HG03280 (cell line): ENCODE data around the gene KIAA1614.

ENCODE experiments used
- ATAC-seq: cut with Tn5 transposase; IDR thresholded peaks from one replicate; pipeline ENCODE4 v1.9.1; 2021; ENCODE audit warnings: mild to moderate bottlenecking, moderate library complexity; ENCODE audit not compliant: unreplicated experiment

KIAA1614 gene

DNA sequence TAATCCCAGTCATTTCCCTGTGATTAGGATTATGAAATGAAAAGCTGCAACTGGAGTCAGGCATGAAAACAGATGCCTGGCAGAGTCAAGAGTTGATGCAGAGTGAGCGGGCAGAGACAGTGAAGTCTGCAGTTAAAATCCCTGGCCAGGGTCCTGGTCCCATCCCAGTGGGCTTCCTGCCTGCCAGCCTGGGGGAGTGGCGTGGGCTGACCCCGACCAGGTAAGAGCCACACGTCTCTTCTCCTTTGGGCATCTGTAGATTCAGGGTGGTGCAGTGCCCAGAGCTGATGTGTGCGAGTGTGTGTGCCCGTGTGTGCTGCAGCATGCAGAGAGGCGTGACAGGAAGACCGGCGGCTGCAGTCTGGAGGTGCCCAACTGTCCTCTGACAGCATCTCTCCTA, 6.2 kb upstream of the KIAA1614 start:
- no peak for ATAC-seq

DNA sequence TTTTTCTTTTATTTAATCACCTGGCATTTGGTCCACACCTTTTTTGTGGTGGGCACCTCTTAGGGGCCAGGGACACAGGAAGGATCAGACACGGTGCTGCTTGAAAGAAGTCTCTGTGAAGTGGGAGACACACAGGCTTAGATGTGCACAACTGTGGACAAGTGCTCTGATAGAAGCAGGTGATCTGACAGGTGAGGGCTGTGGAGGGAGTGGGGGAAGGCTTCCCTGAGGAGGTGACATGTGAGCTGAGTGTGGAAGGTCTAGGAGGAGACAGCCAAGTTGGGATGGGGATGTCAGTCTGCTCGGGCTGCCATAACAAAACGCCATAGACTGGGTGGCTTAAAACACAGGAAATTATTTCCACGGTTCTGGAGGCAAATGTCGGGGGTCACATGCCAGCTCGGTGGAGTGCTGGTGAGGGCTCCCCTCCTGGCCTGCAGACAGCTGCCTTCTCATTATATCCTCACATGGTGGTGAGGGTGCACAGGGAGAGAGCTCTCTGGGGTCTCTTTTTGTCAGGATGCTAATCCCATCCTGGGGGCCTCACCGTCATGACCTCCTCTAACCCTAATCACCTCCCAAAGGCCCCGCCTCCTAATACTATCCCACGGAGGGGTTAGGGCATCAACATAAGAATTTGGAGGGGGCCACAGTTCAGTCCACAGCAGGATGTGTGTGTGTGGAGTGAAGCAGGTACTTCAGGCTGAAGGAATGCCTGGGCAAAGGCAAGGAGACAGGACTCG, 5.2 kb upstream of the KIAA1614 start:
- ATAC-seq = no peak

DNA sequence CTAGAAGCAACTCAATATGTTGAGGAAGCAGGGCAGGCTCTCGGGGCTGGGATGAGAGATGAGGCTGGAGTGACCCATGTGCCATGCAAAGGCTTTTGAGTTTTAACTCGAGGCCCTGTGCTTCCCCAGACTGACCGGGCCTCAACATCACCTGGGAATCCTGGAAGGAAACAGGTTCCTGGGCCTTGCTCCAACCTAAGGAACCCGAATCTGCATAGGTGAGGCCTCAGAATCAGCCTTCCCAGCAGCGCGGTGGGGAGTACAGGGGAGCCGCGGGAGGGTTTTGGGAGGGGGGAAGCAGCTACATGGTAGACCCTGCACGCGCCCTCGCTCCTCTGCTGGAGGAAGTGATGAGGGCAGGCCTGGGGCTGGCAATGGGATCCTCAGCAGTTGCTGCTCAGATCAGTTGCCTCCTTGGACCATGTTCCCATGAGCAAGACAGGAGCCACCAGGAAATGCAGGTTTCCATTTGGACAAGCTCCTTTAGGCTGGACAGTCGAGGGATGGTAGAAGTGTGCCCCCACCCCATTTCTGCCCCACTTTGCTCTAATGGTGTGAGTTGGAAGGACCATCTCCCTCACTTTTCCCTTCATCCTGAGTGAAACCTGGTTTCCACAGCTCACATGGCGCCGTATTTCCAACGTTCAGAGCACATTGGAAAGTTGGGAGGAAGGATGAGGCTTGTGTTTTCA, 4.5 kb upstream of the KIAA1614 start:
- no peak for ATAC-seq

DNA sequence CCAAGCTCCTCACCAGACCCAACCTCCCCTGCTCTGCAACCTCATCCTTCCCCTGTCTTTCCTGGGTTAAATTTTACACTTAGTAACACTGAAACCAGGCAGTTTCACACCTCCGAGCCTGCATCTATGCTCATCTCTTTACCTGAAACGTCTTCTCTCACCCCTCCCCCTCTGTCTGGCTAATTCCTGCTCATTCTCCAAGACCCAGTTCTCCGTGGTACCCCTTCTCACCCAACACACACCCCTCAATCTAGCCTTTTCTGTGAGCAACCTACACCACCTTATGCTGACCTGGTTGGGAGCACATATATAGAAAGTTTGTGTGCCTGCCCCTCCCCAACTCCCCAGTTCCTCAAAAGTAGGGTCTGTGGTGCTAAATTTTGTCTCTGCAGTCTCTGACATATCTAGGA, 3.7 kb upstream of the KIAA1614 start:
- no peak for ATAC-seq

DNA sequence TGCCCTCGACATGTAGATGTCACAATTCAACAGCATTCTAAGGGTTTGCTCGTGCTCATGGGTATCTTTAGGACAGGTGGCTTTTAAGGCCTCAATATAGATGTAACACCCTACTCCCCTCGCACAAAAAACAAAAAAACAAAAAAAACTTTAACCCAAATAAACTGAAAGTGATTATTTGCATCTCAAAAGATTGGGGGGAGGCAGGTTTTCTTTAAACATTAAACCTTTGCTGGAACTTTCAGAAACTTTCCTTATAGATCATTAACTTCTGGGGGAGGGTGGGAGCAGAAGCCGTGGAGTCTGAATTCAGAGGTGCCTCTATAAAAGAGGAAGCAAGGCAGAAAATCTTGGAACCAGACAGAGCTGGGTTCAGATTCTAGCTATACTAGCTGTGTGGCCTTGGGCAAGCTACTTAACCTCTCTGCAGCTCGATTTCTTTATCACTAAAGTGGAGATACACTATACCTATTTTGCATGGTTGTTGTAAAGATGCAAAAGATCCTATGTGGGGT, 3.2 kb upstream of the KIAA1614 start:
- no peak for ATAC-seq

DNA sequence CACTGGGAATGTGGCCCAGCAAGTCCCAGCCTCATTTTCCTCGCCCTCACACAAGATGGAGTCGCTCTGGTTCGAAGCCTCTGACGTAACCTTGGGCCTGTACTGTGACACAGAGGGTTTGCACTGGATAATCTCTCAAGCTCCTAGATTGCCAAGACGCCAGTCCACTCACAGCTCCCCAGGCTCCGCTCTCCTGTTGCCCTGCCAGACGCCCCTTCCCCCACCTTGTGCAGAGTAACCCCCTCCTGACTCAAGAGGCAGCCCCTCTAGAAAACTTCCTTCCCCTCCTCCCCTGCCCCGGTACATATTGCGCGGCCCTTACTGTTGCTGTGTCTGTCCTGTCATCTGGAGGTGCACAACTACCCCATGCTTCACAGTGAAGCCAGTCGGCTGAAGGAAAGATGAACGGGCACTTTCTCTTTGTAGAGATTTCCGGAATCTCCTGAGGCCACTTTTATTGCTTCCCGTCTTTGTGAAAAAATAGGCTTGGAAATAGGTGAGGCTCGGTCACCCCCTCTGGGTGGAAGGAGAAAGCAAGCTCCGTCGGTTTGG, 981 bp upstream of the KIAA1614 start:
- no peak for ATAC-seq

DNA sequence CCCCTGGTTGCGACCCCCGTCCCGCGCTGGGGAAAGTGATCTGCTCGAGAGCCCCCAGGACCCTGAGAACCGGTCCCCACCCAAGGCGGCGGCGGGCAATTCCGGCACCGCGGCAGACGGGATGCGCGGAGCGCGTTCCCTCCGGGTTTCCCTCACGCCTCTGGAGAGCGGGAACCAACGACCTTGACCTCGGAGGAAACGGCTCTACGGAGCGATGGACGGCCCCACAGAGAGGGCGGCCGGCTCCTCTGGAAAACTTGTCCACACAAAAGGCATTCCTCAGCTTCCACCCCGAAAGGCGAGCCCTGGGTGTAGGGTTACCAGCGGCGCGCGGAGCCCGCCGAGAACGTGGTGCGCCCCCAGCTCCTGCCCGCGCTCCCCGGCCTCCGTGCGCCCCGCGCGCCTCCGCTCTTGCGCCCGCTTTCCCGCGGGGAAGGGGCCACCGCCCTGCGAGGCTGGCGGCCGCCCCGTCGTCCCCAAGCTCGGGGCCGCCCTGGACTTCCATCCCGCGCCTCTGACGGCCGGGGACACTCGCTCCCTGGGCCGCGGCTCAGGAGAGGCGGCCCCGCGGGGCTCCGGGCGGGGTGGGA, 391 bp upstream of the KIAA1614 start:
- ATAC-seq = no peak

DNA sequence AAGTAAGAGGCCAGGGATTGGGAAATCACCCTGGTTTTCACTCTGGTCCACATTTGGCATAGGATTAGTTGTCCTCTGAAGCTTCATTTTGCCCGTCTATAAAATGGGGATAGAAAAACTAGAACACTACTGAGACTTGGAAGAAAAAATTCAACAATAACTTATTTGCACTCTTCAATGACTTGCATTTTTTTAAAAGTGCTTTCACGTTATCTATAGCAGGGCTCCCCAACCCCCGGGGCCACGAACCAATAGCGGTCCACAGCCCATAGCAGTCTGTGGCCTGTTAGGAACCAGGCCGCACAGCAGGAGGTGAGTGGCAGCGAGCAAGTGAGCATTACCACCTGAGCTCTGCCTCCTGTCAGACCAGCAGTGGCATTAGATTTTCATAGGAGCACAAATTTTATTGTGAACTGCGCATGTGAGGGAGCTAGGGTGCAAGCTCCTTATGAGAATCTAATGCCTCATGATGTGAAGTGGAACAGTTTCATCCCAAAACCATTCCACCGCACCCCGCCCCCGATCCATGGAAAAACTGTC, 2.8 kb downstream of the KIAA1614 start:
- no peak for ATAC-seq

DNA sequence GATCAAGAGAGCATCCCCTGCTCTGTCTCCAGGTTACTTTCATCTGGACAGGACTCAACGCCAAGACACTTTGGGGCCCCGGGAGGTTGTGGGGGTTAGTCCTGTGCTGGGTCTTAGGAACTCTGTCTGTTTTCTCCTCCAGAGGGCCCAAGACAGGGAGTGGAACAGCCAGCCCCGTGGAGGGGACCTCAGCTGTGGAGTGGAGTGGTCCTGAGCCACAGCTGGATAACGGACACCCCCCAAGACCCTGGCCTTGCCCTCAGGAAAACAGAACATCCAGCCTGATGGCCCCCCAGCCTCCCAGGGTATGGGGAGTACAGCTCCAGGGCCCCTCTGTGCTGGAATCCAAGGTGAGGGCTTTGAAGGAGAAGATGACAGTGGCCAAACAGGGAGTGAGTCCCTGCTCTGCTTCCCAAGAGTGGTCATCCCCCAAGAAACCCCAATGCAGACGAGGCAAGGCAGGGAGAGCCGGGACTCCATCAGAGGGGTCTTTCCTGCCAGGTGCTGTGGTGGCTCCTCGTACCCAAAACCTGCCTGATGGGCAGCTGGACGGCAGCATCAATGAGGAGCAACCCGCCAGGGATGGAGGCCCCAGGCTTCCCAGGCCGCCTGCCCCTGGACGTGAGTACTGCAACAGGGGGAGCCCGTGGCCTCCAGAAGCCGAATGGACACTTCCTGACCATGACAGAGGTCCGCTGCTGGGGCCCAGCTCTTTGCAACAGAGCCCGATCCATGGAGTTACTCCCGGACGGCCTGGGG, 3.5 kb downstream of the KIAA1614 start:
- ATAC-seq = no peak

DNA sequence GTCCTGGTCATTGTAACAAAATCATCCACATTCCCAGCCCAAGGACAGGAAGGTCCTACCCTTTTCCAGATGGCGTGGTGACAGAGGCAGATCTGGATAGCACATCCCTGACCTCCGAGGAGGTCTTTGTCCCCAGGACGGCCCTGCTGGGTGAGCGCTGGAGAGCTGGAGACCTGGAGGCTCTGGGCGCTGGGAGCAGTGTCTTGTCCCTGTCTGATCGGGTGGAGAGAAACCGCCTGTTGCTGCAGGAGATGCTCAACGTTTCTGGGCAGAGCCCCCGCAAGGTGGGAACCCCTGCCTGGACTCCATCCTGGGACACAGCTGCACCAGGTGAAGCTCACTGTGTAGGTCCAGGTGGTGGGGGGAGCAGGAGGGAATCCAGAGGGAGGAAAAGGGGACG, 4.1 kb downstream of the KIAA1614 start:
- ATAC-seq = no peak

DNA sequence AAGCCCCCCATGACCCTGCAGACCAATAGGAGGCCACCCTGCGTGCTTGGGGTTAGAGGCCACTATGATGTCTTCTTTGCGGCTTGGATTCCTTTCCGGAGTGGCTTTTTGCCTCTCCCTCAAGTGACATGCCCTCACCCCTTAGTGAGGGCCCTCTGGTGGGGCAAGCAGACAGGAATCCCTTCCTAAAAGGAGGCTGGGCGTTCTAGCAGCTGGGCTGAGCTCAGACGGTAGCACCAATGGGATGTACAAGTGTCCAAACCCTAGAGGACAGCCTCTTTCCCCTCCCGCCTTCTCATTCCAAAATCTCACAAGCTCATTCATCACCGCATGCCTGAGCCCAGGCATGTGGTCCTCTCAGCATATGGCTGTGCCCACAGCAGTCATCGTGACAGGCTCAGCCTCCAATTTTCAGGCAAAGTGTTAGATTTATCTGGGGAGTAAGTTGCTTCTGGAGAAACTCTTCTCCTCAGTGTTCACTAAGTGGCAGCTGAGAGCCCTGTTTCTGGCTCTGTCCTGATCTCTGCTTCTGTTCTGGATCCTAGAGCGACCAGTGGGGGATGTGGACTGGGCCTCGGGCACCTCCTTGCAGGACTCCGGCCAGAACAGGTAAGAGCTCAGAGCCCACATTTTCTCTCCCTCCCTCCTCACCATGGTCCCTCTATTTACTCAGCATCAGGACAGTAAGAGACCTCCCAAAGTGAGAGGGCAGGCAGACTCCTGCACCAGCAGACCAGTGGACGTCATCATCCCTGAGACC, 4.8 kb downstream of the KIAA1614 start:
- no peak for ATAC-seq

DNA sequence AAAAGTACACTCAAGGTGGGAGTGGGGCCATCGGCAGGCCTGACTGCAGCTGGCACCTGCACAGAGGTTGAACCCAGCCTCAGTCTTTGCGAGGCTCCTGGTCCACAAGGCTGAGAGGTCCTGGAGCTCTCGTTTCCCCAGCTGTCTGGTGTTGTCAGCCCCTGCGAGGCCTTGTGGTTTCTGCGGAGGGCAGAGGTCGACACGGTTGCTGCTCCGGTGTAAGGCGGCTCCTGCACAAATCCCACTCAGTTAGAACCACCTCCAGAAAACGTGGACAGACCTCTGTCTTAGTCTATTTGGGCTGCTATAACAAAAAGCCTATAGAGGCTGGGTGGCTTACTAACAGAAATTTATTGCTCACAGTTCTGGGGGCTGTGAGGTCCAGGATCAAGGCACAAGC, 5.8 kb downstream of the KIAA1614 start:
- ATAC-seq = no peak

DNA sequence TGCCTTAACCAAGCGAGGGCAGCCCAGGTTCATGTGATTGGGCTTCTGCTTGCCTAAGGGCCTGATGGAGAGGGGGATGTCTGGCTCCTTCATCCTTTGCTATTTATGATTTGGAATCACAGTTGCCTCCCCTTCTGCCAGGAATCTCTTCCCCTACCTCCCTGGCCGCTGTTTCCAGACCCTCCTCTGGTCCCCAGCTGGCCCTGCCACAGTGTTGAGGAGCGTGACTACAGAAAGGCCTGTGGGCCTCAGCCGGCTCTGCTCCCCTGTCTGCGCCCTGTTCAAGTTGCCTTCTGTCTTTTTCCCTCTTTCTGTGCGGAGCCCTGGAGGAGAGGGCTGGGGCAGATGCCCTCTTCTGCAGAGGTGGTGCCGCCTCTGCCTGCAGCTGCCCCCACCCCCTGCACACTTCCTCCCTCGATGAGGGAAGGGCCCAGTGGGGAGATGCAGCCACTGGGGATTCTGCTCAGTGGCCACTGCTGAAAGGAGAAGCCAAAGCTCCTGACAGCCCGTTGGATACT, 6.5 kb downstream of the KIAA1614 start:
- no peak for ATAC-seq

DNA sequence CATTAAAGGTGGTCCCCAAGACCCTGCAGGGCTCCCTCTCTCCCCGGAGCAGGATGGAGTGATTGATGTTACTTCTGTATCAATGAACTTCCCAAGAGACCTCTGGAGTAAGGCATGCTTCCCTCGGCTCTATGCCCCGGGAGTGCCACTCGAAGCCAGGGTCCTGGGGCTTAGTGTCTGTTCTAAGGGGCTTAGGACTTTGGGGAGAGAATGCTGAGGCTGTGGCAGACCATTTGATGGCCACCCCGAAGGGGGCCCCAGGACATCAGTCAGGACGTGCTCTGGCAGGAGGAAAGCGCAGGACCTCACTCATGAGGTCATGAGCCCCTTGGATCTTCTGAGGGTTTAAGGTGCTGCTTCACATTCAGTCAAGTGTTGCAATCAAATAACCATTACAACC, 7.5 kb downstream of the KIAA1614 start:
- ATAC-seq = no peak

DNA sequence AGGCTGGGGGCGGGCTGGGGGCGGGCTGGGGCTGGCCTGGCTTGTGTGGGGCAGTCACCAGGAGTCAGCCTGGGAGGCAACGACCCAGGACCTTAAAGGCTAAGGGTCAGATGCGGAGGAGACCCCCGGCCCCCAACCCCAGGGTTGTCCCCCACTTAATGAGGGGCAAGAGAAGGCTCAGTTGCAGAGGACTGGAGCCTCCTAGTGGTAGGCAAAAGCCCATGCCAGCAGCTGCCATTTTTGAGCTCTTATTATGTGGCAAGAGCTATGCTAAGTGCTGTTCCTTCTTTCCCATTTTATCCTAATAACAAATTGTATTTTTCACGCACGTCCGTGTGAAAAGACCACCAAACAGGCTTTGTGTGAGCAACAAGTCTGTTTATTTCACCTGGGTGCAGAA, 8.0 kb downstream of the KIAA1614 start:
- ATAC-seq = no peak

DNA sequence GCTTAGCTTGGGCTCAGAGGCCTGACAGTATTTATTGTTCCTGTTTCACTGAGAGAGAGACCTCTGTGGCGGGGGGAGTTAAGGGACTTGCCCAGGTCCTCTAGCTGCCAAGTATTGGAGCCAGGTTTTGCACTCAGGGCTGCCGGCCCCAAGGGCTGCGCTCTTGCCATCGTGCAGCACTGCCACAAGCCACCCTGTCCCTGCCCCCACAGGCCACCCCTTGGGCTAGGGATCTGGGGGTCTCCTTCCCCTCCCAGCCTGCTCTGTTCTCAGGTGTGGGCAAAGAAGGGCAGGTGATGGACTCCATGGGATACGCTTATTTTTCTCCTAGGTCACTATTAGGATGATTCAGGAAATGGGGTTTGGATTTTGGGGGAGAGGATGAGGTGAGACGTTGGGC, 8.7 kb downstream of the KIAA1614 start:
- no peak for ATAC-seq

DNA sequence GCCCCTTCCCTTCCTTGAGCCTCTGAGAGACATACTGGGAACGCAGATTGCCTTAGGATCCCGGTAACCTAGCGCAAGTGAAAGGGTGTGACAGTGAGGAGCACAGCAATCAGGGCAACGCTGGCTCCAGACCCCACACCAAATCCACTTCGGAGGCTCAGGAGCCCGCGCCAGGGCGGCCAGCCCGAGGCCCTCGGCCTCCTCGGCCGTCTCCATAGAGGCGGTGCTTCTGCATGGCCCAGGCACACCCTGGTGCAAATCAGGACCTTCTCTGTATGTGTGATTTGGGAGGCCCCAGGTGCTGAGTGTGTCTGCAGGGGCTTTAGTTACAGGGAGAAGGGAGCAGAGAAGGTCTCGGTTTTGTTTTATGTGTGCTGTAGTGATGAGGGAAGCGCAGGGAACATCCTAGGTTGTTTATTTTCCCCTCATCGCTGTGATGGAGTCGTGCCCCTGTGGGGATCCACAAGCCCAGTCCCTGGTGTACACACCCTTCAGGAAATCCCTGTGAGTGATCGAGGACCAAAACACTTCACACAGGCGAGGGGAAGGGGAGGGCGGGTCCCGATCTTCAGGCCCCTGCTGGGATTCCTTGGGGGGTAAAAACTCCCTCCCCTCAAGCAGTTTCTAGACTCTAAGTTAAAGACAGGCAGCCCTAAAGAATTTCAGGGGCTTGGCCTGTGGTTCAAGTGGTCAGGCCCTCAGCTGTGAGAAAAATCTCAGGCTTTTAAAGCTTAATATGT, 9.4 kb downstream of the KIAA1614 start:
- no peak for ATAC-seq

DNA sequence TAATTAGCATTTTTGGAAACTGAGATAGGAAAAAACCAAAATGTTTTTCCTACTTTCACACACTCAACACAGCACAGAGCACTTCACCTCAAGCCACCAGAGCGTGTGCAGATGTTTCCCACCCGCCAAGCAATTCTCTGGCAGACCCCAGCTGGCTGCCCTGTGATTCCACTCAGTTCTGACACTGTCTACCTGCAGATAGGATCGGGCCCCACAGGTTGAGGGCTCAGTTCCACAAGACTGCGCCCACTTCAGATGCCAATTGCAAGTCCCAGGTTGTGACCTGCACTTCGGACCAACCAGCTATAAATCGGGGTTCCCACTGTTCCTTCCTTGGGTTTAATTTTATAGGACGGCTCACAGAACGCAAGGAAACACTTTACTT, 9.9 kb downstream of the KIAA1614 start:
- ATAC-seq = no peak
